GM12872 (cell line): ENCODE results near the gene CDH23.

Experiments used
- CTCF ChIP-seq: IDR thresholded peaks from 3 replicates; pipeline ENCODE4 v1.5.1; 2011; ENCODE audit warnings: low read depth, mild to moderate bottlenecking, low read length, moderate library complexity; ENCODE audit not compliant: insufficient read depth

The CDH23 gene

GRCh38 chr10:71558991-71559390 is 162.3 kb downstream of the CDH23 start:
- no peak for TF ChIP-seq CTCF

GRCh38 chr10:71561003-71561574 is 164.4 kb downstream of the CDH23 start:
- no peak for TF ChIP-seq CTCF

DNA sequence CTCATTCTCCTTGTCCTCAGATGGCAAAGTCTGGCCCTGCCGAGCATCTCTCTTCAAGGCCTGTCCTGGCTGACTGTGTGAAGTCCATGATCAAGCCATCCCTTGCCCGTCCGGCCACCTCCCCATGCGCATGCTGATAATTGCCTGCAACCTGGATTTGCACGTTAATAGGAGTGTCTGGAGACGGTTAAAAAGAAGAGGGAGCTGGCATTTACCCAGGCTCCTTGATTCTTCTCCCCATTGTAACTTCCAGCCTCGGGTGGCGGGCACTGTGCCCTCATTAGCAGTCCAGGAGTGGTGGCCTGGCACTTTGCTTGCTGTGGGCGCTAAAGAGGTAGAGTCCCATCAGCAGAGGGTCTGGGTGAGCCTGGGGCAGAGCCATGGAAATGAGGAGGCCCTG is 165.5 kb downstream of the CDH23 start:
- no peak for TF ChIP-seq CTCF

DNA sequence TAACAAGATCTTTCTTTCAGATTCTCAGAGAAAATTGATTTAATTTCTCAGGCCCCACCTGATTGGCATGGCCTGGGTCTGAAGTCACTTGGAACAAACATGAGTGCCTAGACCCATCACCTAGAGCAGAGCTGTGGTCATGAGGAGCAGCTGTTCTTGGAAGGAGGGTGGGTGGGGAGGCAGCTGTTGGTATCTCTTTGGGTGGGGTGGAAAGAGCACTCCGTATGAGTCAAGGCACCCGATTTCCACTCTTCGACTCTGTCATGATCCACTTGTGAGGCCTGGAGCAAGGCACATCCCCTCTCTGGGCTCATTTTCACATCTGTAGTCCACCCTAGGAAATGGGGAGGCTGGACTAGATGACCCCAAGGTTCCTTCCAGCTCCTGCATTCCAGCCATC is 166.2 kb downstream of the CDH23 start:
- no peak for TF ChIP-seq CTCF

GRCh38 chr10:71564194-71564820 is 167.6 kb downstream of the CDH23 start:
- TF ChIP-seq CTCF, result no peak

DNA sequence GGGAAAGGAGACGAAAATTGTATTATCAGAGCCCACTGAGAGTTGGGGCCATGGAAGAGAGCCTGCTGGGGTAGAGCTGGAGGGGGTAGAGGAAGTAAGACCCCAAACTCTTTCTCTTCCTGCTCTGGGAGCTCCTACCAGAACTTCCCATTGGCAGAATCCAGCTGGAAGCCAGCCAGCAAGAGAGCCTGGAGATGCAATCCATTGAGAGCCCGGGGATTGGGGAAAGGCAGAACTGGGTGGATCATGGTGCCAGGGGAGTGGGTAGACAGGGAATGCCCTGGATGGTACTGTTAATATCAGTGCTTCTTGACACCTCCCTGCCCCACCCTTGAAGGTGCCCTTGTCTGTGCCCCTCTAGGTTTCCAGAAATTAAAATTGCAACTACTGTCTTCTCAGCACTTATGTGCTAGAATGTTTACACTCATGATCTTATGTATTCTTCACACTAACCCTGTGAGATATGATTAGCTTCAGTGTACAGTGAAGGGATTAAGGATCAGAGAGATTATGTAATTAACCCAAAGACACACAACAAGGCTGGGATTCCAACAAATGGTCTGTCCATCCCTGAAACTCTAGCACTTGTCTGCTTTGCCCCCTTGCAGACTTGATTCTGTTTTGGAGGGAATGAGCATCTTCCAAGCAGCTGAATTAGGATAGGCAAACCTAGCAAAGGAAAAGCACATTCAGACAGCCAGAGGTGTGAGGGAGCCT is 168.7 kb downstream of the CDH23 start:
- TF ChIP-seq CTCF, result no peak

- TF ChIP-seq CTCF, result no peak
These were observed 170.3 kb downstream of the CDH23 start for GRCh38 chr10:71567006-71567405.
